K562 (cell line): ENCODE results near the gene KHSRP. TPM values are rescaled to one million over a fixed set of nuclear protein-coding genes. Genes with fewer than 3 reads are reported as not detected.

Experiments used
- CEBPB ChIP-seq: fragments of 450-650 bp; IDR thresholded peaks from 2 replicates; pipeline ENCODE4 v1.6.1; 2016; ENCODE audit warnings: missing genetic modification characterization, missing compliant biosample characterization
- CTBP1 ChIP-seq: fragments of 450-650 bp; IDR thresholded peaks from 2 replicates; pipeline ENCODE4 v1.6.1; 2016; ENCODE audit warnings: borderline replicate concordance
- DNMT1 ChIP-seq: fragments of 450-650 bp; IDR thresholded peaks from 2 replicates; pipeline ENCODE4 v1.6.1; 2016; ENCODE audit warnings: antibody characterized with exemption, mild to moderate bottlenecking
- NCOA1 ChIP-seq: fragments of 450-650 bp; IDR thresholded peaks from 2 replicates; pipeline ENCODE4 v1.6.1; 2016; ENCODE audit warnings: low read depth
- POU5F1 ChIP-seq: fragments of 150-350 bp; IDR thresholded peaks from 2 replicates; pipeline ENCODE4 v1.6.1; 2014; ENCODE audit warnings: borderline replicate concordance, low read length, low read depth, mild to moderate bottlenecking; ENCODE audit not compliant: partially characterized antibody
- TCF7L2 ChIP-seq: fragments of 150-350 bp; IDR thresholded peaks from 2 replicates; pipeline ENCODE4 v1.6.1; 2016; ENCODE audit warnings: low read depth, mild to moderate bottlenecking, low read length, moderate library complexity
- TCFL5 ChIP-seq: fragments of 250-450 bp; sonication (Bioruptor Pico); conservative IDR thresholded peaks from 2 replicates; pipeline ENCODE4 v1.6.1; 2021; ENCODE audit warnings: mild to moderate bottlenecking, moderate library complexity, matching md5 sums
- ZNF146 ChIP-seq: IDR thresholded peaks from one replicate; pipeline ENCODE4 v1.6.1; 2018; ENCODE audit warnings: missing compliant biosample characterization; ENCODE audit not compliant: unreplicated experiment
- ZNF232 ChIP-seq: sonication (generic); formaldehyde crosslinking; IDR thresholded peaks from 2 replicates; pipeline ENCODE4 v1.8.0; 2022; ENCODE audit warnings: mild to moderate bottlenecking, missing genetic modification reagents
- ZNF253 ChIP-seq: fragments of 250-450 bp; sonication (Bioruptor Pico); conservative IDR thresholded peaks from 2 replicates; pipeline ENCODE4 v1.6.1; 2021; ENCODE audit warnings: mild to moderate bottlenecking
- ZNF274 ChIP-seq: IDR thresholded peaks from 2 replicates; pipeline ENCODE4 v1.6.1; 2011; ENCODE audit warnings: low read depth, mild to moderate bottlenecking, low read length, moderate library complexity, borderline replicate concordance
- ZNF431 ChIP-seq: sonication (generic); formaldehyde crosslinking; IDR thresholded peaks from 2 replicates; pipeline ENCODE4 v1.8.0; 2022; ENCODE audit warnings: mild to moderate bottlenecking, missing genetic modification reagents
- ZNF445 ChIP-seq: fragments of 250-450 bp; sonication (Bioruptor Pico); IDR thresholded peaks from 2 replicates; pipeline ENCODE4 v1.4.0; 2020; ENCODE audit warnings: low read depth, mild to moderate bottlenecking, moderate library complexity
- polyA plus RNA-seq, 8 experiments: library from polyadenylated mRNA; depleted of rRNA in 4 of 8; stranded (reverse) in 5 of 8; unstranded in 3 of 8; fragments of >200 nt; fragmentation: Nextera tagmentation in 2 of 8; fragmentation: Illumina TruSeq in 1 of 8; extraction: Ambion mirVana in 2 of 8; extraction: Trizol in 1 of 8; gene quantifications; 2 replicates each; pipeline versions ENCODE4 v1.2.1 to v1.2.3, GENCODE V29; 2011 to 2014; ENCODE audit warnings: inconsistent platforms in 1 of 8, missing spikeins in 1 of 8
- total RNA-seq, 7 experiments: library from RNA; depleted of rRNA in 6 of 7; stranded (reverse); fragments of >200 nt in 6 of 7; fragmentation: Illumina TruSeq in 2 of 7; extraction: Trizol in 2 of 7; gene quantifications; 2 replicates each; pipeline versions ENCODE4 v1.2.1 to v1.2.3, GENCODE V29; 2011 to 2021; ENCODE audit warnings: low replicate concordance in 1 of 7
- TF ChIP-seq, protein P1 (sequence below): sonication (generic); formaldehyde crosslinking; IDR thresholded peaks from 2 replicates; pipeline ENCODE4 v1.8.0; 2023; ENCODE audit warnings: mild to moderate bottlenecking, missing genetic modification reagents
- TF ChIP-seq, protein P2 (sequence below): fragments of 250-450 bp; sonication (Bioruptor Pico); IDR thresholded peaks from 2 replicates; pipeline ENCODE4 v1.5.0; 2021; ENCODE audit warnings: mild to moderate bottlenecking, borderline replicate concordance
- TF ChIP-seq, protein P3 (sequence below): fragments of 250-450 bp; sonication (Bioruptor Pico); IDR thresholded peaks from 2 replicates; pipeline ENCODE4 v1.9.0; 2021; ENCODE audit warnings: mild to moderate bottlenecking, inconsistent platforms
- TF ChIP-seq, protein P4 (sequence below): fragments of 450-650 bp; formaldehyde crosslinking; IDR thresholded peaks from 2 replicates; pipeline ENCODE4 v1.4.0; 2020; ENCODE audit warnings: mild to moderate bottlenecking, mixed read lengths

Gene KHSRP
- total and polyA plus RNA-seq, 9 of the 15 experiments (the other 6 are each of a cell fraction or from before 2014, with no cell fraction given) = 4.2 to 564 (median 139) TPM

DNA sequence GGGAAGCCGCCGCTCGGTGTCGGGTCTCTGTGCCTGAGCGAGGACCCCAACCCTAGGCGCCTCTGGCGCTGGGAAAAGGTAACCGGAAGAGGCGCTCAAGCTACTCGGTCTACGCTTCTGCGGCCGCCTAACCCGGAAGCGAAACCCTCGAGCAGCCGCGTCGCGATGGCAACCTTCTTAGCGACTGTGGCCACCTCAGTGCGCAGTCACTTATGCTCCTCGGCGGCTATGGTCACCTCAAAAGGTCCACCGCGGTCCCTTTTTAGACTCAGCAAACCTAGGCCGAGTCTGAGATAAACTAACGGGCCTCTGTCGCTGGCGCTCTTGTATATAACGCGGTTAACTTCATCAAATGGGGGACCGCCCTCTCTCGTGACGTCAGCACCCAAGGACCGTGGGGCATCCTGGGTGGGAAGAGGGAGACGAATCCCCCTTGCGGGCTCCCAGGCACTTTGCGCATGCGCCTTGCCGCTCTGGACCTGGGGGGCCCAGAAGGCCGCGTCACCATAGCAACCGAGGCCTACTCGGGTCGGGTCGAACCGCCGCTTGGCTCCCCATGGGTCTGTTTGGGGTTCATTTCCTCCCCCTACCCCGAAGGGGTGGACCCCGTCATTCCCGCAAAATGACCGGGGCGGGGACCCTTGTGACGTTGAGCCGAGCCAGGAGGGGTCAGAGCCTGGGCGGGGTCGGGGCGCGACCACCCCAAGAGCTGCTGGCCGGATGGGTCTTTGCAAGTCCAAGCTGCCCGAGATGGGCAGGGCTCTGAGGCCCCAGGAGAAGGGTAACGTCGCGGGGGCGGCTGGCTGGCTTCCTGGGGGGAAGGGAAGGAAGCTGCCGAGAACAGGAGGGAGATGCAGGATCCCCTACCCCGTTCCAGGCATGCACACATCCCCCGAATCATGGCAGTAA, 31.3 kb downstream of the KHSRP start, which contains the start of gene GTF2F1 (continued):
- TF ChIP-seq ZNF445 (CRISPR knock-in tag) (no peak), NCOA1 (no peak), TCFL5 (CRISPR knock-in tag) (no peak), CEBPB (no peak), TCF7L2 (no peak), ZNF146 (CRISPR knock-in tag) (no peak), ZNF274 (no peak), CTBP1 (peak; percentile 7; the same call in 1 of the 2 replicates), POU5F1 (no peak), DNMT1 (no peak), ZNF232 (CRISPR knock-in tag) (no peak), ZNF253 (CRISPR knock-in tag) (no peak), ZNF431 (no peak)
- TF ChIP-seq, protein P1, sequence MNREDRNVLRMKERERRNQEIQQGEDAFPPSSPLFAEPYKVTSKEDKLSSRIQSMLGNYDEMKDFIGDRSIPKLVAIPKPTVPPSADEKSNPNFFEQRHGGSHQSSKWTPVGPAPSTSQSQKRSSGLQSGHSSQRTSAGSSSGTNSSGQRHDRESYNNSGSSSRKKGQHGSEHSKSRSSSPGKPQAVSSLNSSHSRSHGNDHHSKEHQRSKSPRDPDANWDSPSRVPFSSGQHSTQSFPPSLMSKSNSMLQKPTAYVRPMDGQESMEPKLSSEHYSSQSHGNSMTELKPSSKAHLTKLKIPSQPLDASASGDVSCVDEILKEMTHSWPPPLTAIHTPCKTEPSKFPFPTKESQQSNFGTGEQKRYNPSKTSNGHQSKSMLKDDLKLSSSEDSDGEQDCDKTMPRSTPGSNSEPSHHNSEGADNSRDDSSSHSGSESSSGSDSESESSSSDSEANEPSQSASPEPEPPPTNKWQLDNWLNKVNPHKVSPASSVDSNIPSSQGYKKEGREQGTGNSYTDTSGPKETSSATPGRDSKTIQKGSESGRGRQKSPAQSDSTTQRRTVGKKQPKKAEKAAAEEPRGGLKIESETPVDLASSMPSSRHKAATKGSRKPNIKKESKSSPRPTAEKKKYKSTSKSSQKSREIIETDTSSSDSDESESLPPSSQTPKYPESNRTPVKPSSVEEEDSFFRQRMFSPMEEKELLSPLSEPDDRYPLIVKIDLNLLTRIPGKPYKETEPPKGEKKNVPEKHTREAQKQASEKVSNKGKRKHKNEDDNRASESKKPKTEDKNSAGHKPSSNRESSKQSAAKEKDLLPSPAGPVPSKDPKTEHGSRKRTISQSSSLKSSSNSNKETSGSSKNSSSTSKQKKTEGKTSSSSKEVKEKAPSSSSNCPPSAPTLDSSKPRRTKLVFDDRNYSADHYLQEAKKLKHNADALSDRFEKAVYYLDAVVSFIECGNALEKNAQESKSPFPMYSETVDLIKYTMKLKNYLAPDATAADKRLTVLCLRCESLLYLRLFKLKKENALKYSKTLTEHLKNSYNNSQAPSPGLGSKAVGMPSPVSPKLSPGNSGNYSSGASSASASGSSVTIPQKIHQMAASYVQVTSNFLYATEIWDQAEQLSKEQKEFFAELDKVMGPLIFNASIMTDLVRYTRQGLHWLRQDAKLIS (CRISPR knock-in tag) = peak; percentile 45; the same call in 1 of the 2 replicates
- TF ChIP-seq, protein P2, sequence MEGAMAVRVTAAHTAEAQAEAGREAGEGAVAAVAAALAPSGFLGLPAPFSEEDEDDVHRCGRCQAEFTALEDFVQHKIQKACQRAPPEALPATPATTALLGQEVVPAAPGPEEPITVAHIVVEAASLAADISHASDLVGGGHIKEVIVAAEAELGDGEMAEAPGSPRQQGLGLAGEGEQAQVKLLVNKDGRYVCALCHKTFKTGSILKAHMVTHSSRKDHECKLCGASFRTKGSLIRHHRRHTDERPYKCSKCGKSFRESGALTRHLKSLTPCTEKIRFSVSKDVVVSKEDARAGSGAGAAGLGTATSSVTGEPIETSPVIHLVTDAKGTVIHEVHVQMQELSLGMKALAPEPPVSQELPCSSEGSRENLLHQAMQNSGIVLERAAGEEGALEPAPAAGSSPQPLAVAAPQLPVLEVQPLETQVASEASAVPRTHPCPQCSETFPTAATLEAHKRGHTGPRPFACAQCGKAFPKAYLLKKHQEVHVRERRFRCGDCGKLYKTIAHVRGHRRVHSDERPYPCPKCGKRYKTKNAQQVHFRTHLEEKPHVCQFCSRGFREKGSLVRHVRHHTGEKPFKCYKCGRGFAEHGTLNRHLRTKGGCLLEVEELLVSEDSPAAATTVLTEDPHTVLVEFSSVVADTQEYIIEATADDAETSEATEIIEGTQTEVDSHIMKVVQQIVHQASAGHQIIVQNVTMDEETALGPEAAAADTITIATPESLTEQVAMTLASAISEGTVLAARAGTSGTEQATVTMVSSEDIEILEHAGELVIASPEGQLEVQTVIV (CRISPR knock-in tag) = no peak
- TF ChIP-seq, protein P3, sequence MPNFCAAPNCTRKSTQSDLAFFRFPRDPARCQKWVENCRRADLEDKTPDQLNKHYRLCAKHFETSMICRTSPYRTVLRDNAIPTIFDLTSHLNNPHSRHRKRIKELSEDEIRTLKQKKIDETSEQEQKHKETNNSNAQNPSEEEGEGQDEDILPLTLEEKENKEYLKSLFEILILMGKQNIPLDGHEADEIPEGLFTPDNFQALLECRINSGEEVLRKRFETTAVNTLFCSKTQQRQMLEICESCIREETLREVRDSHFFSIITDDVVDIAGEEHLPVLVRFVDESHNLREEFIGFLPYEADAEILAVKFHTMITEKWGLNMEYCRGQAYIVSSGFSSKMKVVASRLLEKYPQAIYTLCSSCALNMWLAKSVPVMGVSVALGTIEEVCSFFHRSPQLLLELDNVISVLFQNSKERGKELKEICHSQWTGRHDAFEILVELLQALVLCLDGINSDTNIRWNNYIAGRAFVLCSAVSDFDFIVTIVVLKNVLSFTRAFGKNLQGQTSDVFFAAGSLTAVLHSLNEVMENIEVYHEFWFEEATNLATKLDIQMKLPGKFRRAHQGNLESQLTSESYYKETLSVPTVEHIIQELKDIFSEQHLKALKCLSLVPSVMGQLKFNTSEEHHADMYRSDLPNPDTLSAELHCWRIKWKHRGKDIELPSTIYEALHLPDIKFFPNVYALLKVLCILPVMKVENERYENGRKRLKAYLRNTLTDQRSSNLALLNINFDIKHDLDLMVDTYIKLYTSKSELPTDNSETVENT (CRISPR knock-in tag) = no peak
- TF ChIP-seq, protein P4, sequence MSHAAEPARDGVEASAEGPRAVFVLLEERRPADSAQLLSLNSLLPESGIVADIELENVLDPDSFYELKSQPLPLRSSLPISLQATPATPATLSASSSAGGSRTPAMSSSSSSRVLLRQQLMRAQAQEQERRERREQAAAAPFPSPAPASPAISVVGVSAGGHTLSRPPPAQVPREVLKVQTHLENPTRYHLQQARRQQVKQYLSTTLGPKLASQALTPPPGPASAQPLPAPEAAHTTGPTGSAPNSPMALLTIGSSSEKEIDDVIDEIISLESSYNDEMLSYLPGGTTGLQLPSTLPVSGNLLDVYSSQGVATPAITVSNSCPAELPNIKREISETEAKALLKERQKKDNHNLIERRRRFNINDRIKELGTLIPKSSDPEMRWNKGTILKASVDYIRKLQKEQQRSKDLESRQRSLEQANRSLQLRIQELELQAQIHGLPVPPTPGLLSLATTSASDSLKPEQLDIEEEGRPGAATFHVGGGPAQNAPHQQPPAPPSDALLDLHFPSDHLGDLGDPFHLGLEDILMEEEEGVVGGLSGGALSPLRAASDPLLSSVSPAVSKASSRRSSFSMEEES (CRISPR knock-in tag) = no peak
